Measurements from ENCODE around the gene CPNE5.

DNA sequence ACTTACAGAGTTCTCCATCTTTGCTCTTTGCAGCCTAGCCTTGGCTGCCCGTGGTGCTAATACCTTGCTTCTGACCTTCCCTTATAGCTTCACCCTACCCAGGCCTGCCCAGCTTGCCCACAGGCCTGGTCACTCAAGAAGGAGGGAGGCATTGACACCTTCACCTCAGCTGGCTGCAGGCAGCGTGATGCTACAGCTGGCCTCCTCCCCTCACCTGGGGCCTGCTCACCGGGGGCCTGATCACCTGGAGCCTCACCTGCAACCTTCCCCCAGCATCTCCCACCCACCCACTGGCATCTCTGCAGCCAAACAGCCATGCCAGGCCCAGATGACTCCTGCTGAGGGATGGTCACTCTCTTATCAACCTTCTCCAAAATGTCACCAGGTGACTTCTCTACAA is 40.4 kb downstream of the CPNE5 start:
- TF ChIP-seq, protein P1, sequence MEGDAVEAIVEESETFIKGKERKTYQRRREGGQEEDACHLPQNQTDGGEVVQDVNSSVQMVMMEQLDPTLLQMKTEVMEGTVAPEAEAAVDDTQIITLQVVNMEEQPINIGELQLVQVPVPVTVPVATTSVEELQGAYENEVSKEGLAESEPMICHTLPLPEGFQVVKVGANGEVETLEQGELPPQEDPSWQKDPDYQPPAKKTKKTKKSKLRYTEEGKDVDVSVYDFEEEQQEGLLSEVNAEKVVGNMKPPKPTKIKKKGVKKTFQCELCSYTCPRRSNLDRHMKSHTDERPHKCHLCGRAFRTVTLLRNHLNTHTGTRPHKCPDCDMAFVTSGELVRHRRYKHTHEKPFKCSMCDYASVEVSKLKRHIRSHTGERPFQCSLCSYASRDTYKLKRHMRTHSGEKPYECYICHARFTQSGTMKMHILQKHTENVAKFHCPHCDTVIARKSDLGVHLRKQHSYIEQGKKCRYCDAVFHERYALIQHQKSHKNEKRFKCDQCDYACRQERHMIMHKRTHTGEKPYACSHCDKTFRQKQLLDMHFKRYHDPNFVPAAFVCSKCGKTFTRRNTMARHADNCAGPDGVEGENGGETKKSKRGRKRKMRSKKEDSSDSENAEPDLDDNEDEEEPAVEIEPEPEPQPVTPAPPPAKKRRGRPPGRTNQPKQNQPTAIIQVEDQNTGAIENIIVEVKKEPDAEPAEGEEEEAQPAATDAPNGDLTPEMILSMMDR (IDR thresholded peaks at IDR 0.05) = no peak
- no peak for TF ChIP-seq POLR2AphosphoS5 (IDR thresholded peaks at IDR 0.05; ENCODE audit: low read depth, low read length)
- TF ChIP-seq REST (IDR thresholded peaks at IDR 0.05; ENCODE audit: insufficient read depth in 1 of 2, low read depth in 2 of 2, low read length in 1 of 2) = no peak
- TF ChIP-seq SIN3A (IDR thresholded peaks at IDR 0.05; ENCODE audit: borderline replicate concordance, insufficient read depth, low read depth, low read length) = no peak
- no peak for TF ChIP-seq TCF7L2 (IDR thresholded peaks at IDR 0.05; ENCODE audit: low read depth, low read length)

Data from Panc1 (cell line).